GM12874 (cell line): ENCODE data around the gene ADGRF3.

Experiments
- CTCF ChIP-seq: IDR thresholded peaks from 2 replicates; pipeline ENCODE4 v1.5.1; 2011; ENCODE audit warnings: low read depth, mild to moderate bottlenecking, control low read depth, low read length, moderate library complexity; ENCODE audit not compliant: insufficient read depth

Gene ADGRF3

GRCh38 chr2:26318950-26319349 lies 27.6 kb downstream of the ADGRF3 start:
- TF ChIP-seq CTCF: no peak

GRCh38 chr2:26317377-26318105 lies 29.0 kb downstream of the ADGRF3 start:
- TF ChIP-seq CTCF: no peak

- TF ChIP-seq CTCF: no peak
Measured at GRCh38 chr2:26316845-26317244, 29.7 kb downstream of the ADGRF3 start.

GRCh38 chr2:26316041-26316440 lies 30.5 kb downstream of the ADGRF3 start:
- 0 out of 2 replicates have a peak, but pooled peaks have one; percentile 2 for TF ChIP-seq CTCF

GRCh38 chr2:26314243-26314642 lies 32.3 kb downstream of the ADGRF3 start:
- no peak for TF ChIP-seq CTCF

GRCh38 chr2:26313446-26313845 lies 33.1 kb downstream of the ADGRF3 start:
- TF ChIP-seq CTCF: no peak

- TF ChIP-seq CTCF: no peak
Measured at GRCh38 chr2:26312471-26312870, 34.1 kb downstream of the ADGRF3 start.
